ENCODE data around the gene GPC6. TPM values are rescaled to one million over a fixed set of nuclear protein-coding genes. Genes with fewer than 3 reads are reported as not detected.

GPC6 gene
- total RNA-seq, 4 donors from 2014 or later: 13.7 to 21.7 (median 16.5) TPM

DNA sequence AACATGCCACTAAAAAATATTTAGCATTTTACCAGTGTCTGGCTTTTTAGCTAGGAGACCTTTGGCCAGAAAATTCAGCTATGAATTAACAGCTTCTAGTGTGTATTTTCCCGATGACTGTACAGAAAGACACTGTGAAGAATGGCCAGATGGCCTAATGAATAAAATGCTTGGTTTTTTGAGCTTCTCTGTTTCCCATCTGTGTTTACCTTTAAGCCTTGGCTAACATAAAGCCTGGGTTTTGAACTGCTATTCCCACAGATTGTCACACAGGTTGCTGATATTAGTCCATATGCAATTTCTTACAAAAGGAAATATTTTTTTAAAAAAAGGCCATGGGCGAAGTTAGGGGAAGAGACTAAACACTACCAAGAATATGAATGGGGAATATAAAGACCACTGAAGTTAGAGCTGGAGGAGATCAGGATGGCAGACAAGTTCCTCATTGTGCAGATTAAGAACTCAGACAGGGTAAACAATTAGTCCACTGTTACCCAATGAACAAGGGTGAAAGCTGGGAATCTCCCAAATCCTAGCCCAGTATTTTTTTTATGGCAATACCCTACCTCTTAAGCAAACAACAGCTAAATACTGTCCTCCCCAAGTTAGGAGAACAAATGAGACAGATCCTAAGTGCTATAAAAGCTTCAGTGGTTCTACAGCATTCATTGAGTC, 1157.8 kb downstream of the GPC6 start:
- TF ChIP-seq POLR2A (IDR thresholded peaks at IDR 0.05) (no peak), EP300 (IDR thresholded peaks at IDR 0.05) (no peak), POLR2AphosphoS5 (IDR thresholded peaks at IDR 0.05) (no peak)
- TF ChIP-seq, protein P1, sequence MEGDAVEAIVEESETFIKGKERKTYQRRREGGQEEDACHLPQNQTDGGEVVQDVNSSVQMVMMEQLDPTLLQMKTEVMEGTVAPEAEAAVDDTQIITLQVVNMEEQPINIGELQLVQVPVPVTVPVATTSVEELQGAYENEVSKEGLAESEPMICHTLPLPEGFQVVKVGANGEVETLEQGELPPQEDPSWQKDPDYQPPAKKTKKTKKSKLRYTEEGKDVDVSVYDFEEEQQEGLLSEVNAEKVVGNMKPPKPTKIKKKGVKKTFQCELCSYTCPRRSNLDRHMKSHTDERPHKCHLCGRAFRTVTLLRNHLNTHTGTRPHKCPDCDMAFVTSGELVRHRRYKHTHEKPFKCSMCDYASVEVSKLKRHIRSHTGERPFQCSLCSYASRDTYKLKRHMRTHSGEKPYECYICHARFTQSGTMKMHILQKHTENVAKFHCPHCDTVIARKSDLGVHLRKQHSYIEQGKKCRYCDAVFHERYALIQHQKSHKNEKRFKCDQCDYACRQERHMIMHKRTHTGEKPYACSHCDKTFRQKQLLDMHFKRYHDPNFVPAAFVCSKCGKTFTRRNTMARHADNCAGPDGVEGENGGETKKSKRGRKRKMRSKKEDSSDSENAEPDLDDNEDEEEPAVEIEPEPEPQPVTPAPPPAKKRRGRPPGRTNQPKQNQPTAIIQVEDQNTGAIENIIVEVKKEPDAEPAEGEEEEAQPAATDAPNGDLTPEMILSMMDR (IDR thresholded peaks at IDR 0.05): no peak
- ATAC-seq: no peak
- Histone ChIP-seq H3K4me1 (no peaks in the 10 kb centered on the region), H3K4me3 (no peak overlapping the region), H3K27me3 (no peaks in the 10 kb centered on the region), H3K36me3 (no peaks in the 10 kb centered on the region), H3K27ac (no peak overlapping the region), H3K9me3 (no peaks in the 10 kb centered on the region)
- 61% methylated on average over 2 of the region's 2 CpGs for WGBS, 2 donors (ENCODE audit: low coverage in 1 of 2)

DNA sequence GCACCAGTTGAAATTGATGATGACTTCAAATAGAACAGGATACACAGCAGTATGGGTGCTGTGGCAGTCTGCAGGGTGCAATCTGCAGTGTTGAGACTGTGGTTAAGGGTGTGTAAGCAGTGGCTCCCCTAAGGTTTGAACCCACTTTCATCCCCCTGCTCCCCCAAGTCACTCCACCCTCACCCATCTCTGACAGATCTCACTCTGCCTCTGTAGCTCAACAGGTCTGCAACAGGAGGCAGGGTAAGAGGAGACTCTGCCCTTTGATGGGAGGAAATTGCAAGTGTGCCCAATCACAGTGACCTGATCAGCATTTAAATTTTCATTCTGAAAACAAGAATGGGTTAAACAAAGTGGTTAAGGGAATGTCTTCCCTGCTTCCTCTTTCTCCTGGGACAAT, 1160.4 kb downstream of the GPC6 start:
- H3K36me3 ChIP-seq: no peaks in the 10 kb centered on the region
- TF ChIP-seq, protein P1 (IDR thresholded peaks at IDR 0.05): no peak
- TF ChIP-seq POLR2A (IDR thresholded peaks at IDR 0.05) (no peak), EP300 (IDR thresholded peaks at IDR 0.05) (no peak), POLR2AphosphoS5 (IDR thresholded peaks at IDR 0.05) (no peak)
- no peaks in the 10 kb centered on the region for H3K4me1 ChIP-seq
- no peak for ATAC-seq
- no peak overlapping the region for H3K4me3 ChIP-seq
- no peak overlapping the region for H3K27ac ChIP-seq
- H3K9me3 ChIP-seq: no peaks in the 10 kb centered on the region
- no peaks in the 10 kb centered on the region for H3K27me3 ChIP-seq

DNA sequence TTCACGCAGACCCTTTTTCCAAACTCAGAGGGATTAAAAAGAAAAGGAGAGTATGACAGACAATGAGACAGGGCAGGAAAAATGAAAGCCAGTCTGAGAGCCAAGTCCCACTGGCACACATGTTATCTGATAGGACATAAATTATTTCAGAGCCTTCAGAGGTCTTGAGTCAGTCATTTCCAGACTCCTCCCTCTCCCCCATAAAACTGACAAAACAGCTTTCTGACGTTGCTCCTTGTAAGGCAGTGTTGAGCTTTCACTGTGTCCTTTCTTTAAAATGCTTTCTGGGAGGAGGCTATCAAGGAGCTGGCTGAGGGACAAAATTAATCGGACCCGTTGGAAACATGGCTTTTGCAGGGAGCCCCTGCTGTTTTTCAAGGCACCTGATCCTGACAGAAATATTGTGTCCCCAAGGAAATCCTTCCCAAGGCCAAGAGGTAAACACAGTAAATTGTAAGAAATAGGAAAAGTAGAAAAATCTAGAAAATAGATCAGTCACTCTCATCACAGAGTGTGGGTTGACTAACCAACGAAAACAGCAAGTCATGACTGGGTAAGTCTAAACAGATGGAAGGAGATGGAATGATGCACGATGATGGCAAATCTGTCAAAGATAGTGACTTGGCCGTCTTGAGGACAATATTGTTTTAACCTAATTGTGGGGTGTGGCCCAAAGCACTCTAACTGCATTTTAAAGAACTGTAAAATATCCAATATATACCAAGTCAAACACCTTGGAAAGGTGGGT, 1163.2 kb downstream of the GPC6 start:
- no peak overlapping the region for H3K4me3 ChIP-seq
- H3K36me3 ChIP-seq: no peaks in the 10 kb centered on the region
- no peaks in the 10 kb centered on the region for H3K9me3 ChIP-seq
- WGBS, 2 donors (ENCODE audit: low coverage in 1 of 2): 59 to 78% methylated on average over 3 to 7 of the region's 7 CpGs
- no peak for TF ChIP-seq POLR2A (IDR thresholded peaks at IDR 0.05)
- no peaks in the 10 kb centered on the region for H3K4me1 ChIP-seq
- no peak overlapping the region for H3K27ac ChIP-seq
- H3K27me3 ChIP-seq: no peaks in the 10 kb centered on the region
- no peak for ATAC-seq

DNA sequence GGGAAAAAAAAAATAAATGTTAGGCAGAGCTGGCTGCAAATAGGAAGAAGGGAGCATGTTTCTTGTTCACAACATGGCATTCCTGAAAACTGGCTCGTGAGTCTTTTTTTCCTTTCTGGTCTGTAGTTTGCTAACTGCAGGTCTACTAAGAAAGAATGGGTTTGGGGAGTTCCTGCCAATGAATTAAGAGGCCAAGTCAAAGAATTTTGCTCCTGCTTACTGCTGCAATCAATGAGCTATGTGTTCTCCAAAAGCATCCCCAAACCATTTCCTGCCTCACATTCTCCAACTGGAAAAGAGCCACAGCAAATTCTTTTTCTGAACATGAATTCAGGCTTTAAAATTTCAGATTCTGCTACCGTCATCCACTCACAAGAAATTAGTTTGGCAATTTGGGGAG, 1164.3 kb downstream of the GPC6 start:
- WGBS, 2 donors (ENCODE audit: low coverage in 1 of 2): 30 to 32% methylated on average over 2 of the region's 2 CpGs
- H3K9me3 ChIP-seq: no peaks in the 10 kb centered on the region
- no peaks in the 10 kb centered on the region for H3K27me3 ChIP-seq
- H3K36me3 ChIP-seq: no peaks in the 10 kb centered on the region
- no peak overlapping the region for H3K27ac ChIP-seq
- ATAC-seq: no peak
- no peak overlapping the region for H3K4me3 ChIP-seq
- H3K4me1 ChIP-seq: no peaks in the 10 kb centered on the region
- TF ChIP-seq, protein P1 (IDR thresholded peaks at IDR 0.05): no peak
- TF ChIP-seq EP300 (IDR thresholded peaks at IDR 0.05): no peak

DNA sequence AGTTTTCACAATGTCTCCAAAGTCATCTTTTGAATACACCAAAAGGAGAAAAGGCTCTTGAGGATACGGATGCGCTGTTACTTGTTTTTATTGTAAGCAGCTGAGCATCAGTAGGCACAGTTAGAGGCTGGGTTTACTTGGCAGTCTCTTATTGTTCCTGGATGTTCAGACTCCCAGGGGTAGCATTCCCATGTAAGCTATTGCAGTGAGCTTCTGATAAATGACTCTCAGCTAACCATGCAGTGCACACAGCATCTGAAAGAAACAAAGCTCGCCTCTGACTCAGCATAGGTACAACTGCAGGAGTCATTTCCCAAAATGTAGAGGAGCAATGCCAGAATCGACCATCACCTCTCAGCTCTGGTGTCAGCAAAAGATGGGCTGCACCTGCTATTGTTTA, 1168.1 kb downstream of the GPC6 start:
- Histone ChIP-seq H3K27me3 (no peaks in the 10 kb centered on the region), H3K9me3 (no peaks in the 10 kb centered on the region), H3K4me3 (no peak overlapping the region), H3K27ac (no peak overlapping the region), H3K4me1 (no peaks in the 10 kb centered on the region), H3K36me3 (no peaks in the 10 kb centered on the region)
- TF ChIP-seq POLR2A (IDR thresholded peaks at IDR 0.05): no peak
- TF ChIP-seq, protein P1 (IDR thresholded peaks at IDR 0.05): no peak
- no peak for TF ChIP-seq EP300 (IDR thresholded peaks at IDR 0.05)
- TF ChIP-seq POLR2AphosphoS5 (IDR thresholded peaks at IDR 0.05): no peak
- 63 to 71% methylated on average over 3 of the region's 4 CpGs for WGBS, 2 donors (ENCODE audit: low coverage in 1 of 2)
- no peak for ATAC-seq
